Transverse colon (tissue), 4 donors: ENCODE measurements around the gene ZFAND3.

ENCODE experiments used
- CTCF ChIP-seq, 5 experiments: fragments of 200-600 bp in 3 of 5; fragments of 450-650 bp in 2 of 5; sonication (generic) in 3 of 5; IDR thresholded peaks; 1 replicate in 2 of 5; 2 replicates in 3 of 5; pipeline ENCODE4 v1.5.1; 2016 to 2017; ENCODE audit warnings: antibody characterized with exemption in 5 of 5, inconsistent platforms in 3 of 5, mild to moderate bottlenecking in 2 of 5, moderate library complexity in 1 of 5
- EP300 ChIP-seq: sonication (generic); formaldehyde crosslinking; IDR thresholded peaks from one replicate; pipeline ENCODE4 v1.6.1; 2017; ENCODE audit warnings: antibody characterized with exemption, low read depth
- POLR2A ChIP-seq: fragments of 450-650 bp; IDR thresholded peaks from one replicate; pipeline ENCODE4 v1.6.1; 2016; ENCODE audit warnings: antibody characterized with exemption, mild to moderate bottlenecking, moderate library complexity
- POLR2AphosphoS5 ChIP-seq, 3 donors: sonication (generic); formaldehyde crosslinking; IDR thresholded peaks; one replicate each; pipeline ENCODE4 v1.6.1; 2016; ENCODE audit warnings: antibody characterized with exemption in 3 of 3

GRCh38 chr6:38040254-38040653 is 220.7 kb downstream of the ZFAND3 start:
- no peak for TF ChIP-seq CTCF (IDR thresholded peaks at IDR 0.05)
- no peak for TF ChIP-seq POLR2A
- no peak for TF ChIP-seq POLR2AphosphoS5 (IDR thresholded peaks at IDR 0.05)
- no peak for TF ChIP-seq EP300
